Thymus (tissue), 11 donors: ENCODE measurements around the gene NCEH1. TPM values are rescaled to one million over a fixed set of nuclear protein-coding genes. Genes with fewer than 3 reads are reported as not detected.
A peak's percentile ranks its signal among the peaks of the same experiment; 100 is the strongest.

Experiments used
- DNase-seq, 9 donors: peaks; one replicate each; pipeline ENCODE4 v3.0.0-alpha.2; 2013; ENCODE audit warnings: low spot score in 9 of 9, low read depth in 6 of 9, missing footprints in 1 of 9
- H3K27ac ChIP-seq, 2 donors: one replicate each; pipeline ENCODE4 v1.5.1; 2013; ENCODE audit warnings: control low read depth in 1 of 2, low read depth in 1 of 2, low read length in 1 of 2, mild to moderate bottlenecking in 1 of 2, moderate library complexity in 1 of 2
- H3K27me3 ChIP-seq, 2 donors: one replicate each; pipeline ENCODE4 v1.5.1; 2013; ENCODE audit warnings: low read length in 1 of 2; ENCODE audit not compliant: control insufficient read depth in 2 of 2, insufficient read depth in 1 of 2
- H3K36me3 ChIP-seq, 2 donors: one replicate each; pipeline ENCODE4 v1.5.1; 2013; ENCODE audit warnings: low read length in 1 of 2, mild to moderate bottlenecking in 1 of 2, moderate library complexity in 1 of 2; ENCODE audit not compliant: control insufficient read depth in 2 of 2, insufficient read depth in 2 of 2
- H3K4me1 ChIP-seq, 2 donors: one replicate each; pipeline ENCODE4 v1.5.1; 2013; ENCODE audit warnings: low read length in 2 of 2; ENCODE audit not compliant: control insufficient read depth in 2 of 2, insufficient read depth in 2 of 2
- H3K4me3 ChIP-seq, 2 donors: one replicate each; pipeline ENCODE4 v1.5.1; 2013; ENCODE audit warnings: low read length in 2 of 2, control low read depth in 1 of 2, mild to moderate bottlenecking in 1 of 2
- H3K9me3 ChIP-seq, 2 donors: one replicate each; pipeline ENCODE4 v1.5.1; 2013; ENCODE audit warnings: low read length in 1 of 2, mild to moderate bottlenecking in 1 of 2; ENCODE audit not compliant: control insufficient read depth in 2 of 2, insufficient read depth in 1 of 2
- WGBS: extraction: QIAGEN DNeasy Blood & Tissue Kit; methylation state at CpG from one replicate; pipeline ENCODE4 v1.1.7; 2013; 5-methylcytosine and 5-hydroxymethylcytosine counted together
- polyA plus RNA-seq: library from polyadenylated mRNA; stranded (reverse); fragments of 200-250 nt; gene quantifications from one replicate; pipeline ENCODE4 v1.2.3, GENCODE V29; 2013
- total RNA-seq: library from RNA; stranded (reverse); fragments of 120-200 nt; gene quantifications from one replicate; pipeline ENCODE4 v1.2.4, GENCODE V29; 2013
- donor health status: healthy.

Gene NCEH1
- total and polyA plus RNA-seq, 2 donors, result 3.0 to 4.4 TPM

- WGBS, result 51% methylated on average over 1 of the region's 1 CpG
- Histone ChIP-seq H3K36me3 (peaks cover 0 to 6% of the 10 kb centered on the region in 2 donors), H3K4me1 (peaks cover 2 to 4% of the 10 kb centered on the region in 2 donors), H3K27ac (peak overlapping the region in 1 of 2 donors; percentile 49), H3K27me3 (no peaks in the 10 kb centered on the region), H3K4me3 (no peak overlapping the region), H3K9me3 (peaks cover 2 to 25% of the 10 kb centered on the region in 2 donors)
- peak in 1 of 9 donors; percentile 55 for DNase-seq
These were observed 94.8 kb downstream of the NCEH1 start for GRCh38 chr3:172616031-172616461.

- Histone ChIP-seq H3K36me3 (peaks cover 0 to 6% of the 10 kb centered on the region in 2 donors), H3K27ac (peak overlapping the region; percentile 25 to 49), H3K9me3 (peaks cover 2 to 25% of the 10 kb centered on the region in 2 donors), H3K4me3 (no peak overlapping the region), H3K27me3 (no peaks in the 10 kb centered on the region), H3K4me1 (peaks cover 2 to 4% of the 10 kb centered on the region in 2 donors)
- no peak for DNase-seq
- WGBS, result 97% methylated on average over 5 of the region's 5 CpGs
These were observed 95.6 kb downstream of the NCEH1 start for GRCh38 chr3:172615296-172615695.

DNA sequence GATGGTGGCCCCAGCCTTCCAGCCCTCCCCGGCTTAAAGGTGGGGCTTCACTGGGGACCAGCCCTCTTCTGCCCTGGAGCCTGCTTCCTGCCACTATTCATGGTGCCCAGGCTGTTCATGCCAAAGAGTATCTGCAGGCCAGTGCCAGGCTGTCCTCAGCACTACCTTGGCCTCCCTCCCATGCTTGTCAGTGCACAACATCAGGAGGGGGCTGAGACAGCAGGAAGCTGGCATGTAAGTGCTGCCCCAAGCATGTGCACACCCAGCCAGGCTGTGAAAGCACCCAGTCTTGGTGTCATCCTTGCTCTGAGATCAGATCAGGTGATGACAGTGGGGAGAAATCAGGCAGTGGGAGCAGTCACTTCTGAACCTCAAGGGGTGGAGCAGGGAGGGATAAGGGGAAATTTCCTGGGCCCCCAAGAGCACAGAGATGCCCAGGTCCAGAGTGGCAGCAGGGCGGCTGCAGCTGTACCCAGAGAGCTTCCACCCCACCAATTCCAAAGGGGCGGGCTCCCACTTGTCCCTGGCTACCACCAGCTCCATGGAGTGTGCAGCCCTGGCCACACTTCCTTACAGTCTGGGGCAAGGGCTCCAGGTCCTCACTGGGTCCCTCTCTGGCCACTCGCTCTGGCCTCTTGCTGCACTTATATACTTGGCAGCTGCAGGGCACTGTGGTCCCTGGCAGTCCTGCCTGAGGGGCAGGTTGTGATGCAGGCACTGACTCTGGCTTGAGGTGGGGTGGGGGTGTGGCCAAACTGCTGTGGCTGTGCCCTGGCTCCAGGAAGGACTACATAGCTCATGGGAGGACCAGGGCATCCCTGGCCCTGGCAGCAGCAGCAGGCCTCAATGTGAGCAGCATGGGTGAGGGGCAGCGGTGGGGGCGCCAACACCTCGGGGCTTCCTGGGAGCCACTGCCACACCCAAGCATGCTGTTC is 96.3 kb downstream of the NCEH1 start:
- Histone ChIP-seq H3K9me3 (peaks cover 2 to 25% of the 10 kb centered on the region in 2 donors), H3K4me1 (peaks cover 2 to 4% of the 10 kb centered on the region in 2 donors), H3K27me3 (no peaks in the 10 kb centered on the region), H3K27ac (no peak overlapping the region), H3K4me3 (no peak overlapping the region), H3K36me3 (peaks cover 0 to 6% of the 10 kb centered on the region in 2 donors)
- no peak for DNase-seq
- WGBS, result 99% methylated on average over 7 of the region's 7 CpGs

DNA sequence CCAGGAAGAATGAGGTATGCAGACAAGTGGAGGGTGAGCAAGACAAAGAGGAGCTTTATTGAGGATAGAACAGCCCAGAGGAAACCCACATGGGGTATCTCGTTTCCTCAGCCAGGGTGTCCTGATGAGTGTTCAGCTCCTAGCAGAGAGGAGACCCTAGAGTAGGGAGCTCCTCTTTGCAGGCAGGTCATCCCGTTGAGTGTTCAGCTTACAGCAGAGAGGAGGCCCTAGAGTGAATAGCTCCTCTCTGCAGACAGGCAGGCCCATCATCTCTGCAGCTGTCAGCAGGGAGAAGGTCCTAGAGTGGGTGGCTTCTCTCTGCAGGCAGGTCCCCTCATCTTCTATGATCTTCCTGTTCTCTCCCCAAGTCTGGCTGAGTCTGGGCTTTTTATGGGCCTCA is 97.0 kb downstream of the NCEH1 start:
- Histone ChIP-seq H3K36me3 (peaks cover 0 to 6% of the 10 kb centered on the region in 2 donors), H3K27me3 (no peaks in the 10 kb centered on the region), H3K27ac (no peak overlapping the region), H3K4me3 (no peak overlapping the region), H3K4me1 (peaks cover 2 to 4% of the 10 kb centered on the region in 2 donors), H3K9me3 (peaks cover 2 to 25% of the 10 kb centered on the region in 2 donors)
- WGBS, result 97% methylated on average over 2 of the region's 2 CpGs
- no peak for DNase-seq

DNA sequence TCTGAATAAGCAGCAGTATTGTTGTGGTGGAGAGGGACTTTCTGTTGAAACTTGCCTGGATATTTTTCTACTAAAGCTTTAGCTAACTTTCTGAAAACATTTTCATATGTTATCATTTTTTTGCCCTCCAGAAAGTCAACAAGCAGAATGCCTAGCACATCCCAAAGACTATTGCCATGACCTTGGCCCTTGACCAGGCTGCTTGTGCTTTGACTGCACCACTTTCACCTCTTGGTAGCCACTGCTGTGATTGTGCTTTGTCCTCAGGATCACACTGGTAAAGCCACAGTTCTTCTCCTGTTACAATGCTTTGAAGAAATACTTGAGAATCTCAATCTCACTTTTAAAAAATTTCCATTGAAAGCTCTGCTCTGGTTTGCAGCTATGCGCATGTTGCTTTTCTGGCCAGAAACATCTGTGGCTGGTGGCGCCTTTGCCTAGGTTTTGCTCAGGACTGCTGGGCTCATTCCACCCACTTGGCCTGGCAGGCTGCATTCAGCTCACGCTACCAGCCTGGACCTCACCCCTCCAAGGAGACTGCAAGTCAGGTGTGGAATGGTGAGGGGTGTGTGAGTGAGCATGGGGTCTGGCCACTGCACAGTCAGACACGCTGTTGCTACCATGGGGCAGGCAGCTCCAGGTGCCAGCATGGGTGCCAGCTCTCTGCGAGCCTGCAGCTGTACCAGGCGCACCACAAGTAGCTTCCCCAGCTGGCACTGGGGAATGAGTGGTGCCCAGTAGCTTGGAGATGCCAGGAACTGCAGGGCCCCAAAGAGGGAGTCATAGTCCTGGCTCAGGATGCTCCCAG is 97.8 kb downstream of the NCEH1 start:
- 95% methylated on average over 6 of the region's 6 CpGs for WGBS

GRCh38 chr3:172609750-172610149 is 101.1 kb downstream of the NCEH1 start:
- Histone ChIP-seq H3K27ac (no peak overlapping the region), H3K4me1 (no peaks in the 10 kb centered on the region), H3K36me3 (peaks cover 0 to 6% of the 10 kb centered on the region in 2 donors), H3K27me3 (no peaks in the 10 kb centered on the region), H3K4me3 (no peak overlapping the region), H3K9me3 (peaks cover 2 to 19% of the 10 kb centered on the region in 2 donors)
- 97% methylated on average over 6 of the region's 6 CpGs for WGBS
- no peak for DNase-seq

More for the DNA sequence above, 97.8 kb downstream of the NCEH1 start:
- H3K4me3 ChIP-seq, result no peak overlapping the region
- no peaks in the 10 kb centered on the region for H3K27me3 ChIP-seq
- H3K36me3 ChIP-seq, result peaks cover 0 to 6% of the 10 kb centered on the region in 2 donors
- no peak for DNase-seq
- H3K9me3 ChIP-seq, result peaks cover 2 to 25% of the 10 kb centered on the region in 2 donors
- no peak overlapping the region for H3K27ac ChIP-seq
- peaks cover 2 to 4% of the 10 kb centered on the region in 2 donors for H3K4me1 ChIP-seq

DNA sequence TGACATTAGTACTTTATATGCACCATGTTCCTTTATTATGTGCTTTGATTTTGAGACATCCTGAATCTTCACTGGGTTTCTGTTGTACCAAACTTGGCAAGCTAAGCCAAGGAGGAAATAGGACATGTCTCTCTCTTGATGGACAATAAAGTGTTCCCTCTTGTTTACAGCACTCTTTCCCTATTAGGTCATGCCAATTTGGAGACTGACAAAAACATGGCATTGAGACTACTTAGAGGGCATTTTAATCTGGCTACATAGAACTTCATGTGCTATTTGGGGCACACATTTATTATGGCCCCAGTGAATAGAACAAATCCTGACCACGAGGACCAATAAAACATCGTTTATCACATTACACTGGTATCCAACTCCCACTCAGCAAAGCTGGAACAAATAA is 102.3 kb downstream of the NCEH1 start:
- WGBS, result 97% methylated on average over 2 of the region's 2 CpGs
- no peaks in the 10 kb centered on the region for H3K4me1 ChIP-seq
- DNase-seq, result no peak
- peaks cover 0 to 8% of the 10 kb centered on the region in 2 donors for H3K9me3 ChIP-seq
- H3K27me3 ChIP-seq, result no peaks in the 10 kb centered on the region
- H3K36me3 ChIP-seq, result no peaks in the 10 kb centered on the region
- no peak overlapping the region for H3K4me3 ChIP-seq
- H3K27ac ChIP-seq, result no peak overlapping the region

GRCh38 chr3:172607305-172608121 is 103.4 kb downstream of the NCEH1 start:
- DNase-seq, result peak in 1 of 9 donors; percentile 39
- Histone ChIP-seq H3K9me3 (no peaks in the 10 kb centered on the region), H3K27me3 (no peaks in the 10 kb centered on the region), H3K4me1 (no peaks in the 10 kb centered on the region), H3K4me3 (no peak overlapping the region), H3K27ac (peak overlapping the region in 1 of 2 donors; percentile 73), H3K36me3 (no peaks in the 10 kb centered on the region)
- WGBS, result 94% methylated on average over 2 of the region's 2 CpGs
